Measurements from ENCODE around the gene OR6Q1. TPM values are rescaled to one million over a fixed set of nuclear protein-coding genes. Genes with fewer than 3 reads are reported as not detected.
"Not testable (repeated sequence)": the region's sequence is repeated elsewhere in the genome, so short reads cannot be mapped to it uniquely, and the experiment has no call there.

OR6Q1 gene
- polyA plus RNA-seq, 1 donor from 2014 or later = not detected

GRCh38 chr11:58000021-58000420 is 30.7 kb upstream of the OR6Q1 start:
- H3K27ac ChIP-seq (ENCODE audit: low read length); H3K4me3 ChIP-seq (ENCODE audit: low read length); H3K27me3 ChIP-seq (ENCODE audit: insufficient read depth, low read depth, low read length); H4K20me1 ChIP-seq (ENCODE audit: insufficient read depth); H3F3A ChIP-seq (ENCODE audit: insufficient read depth, low read length, poor library complexity, severe bottlenecking); H3K9ac ChIP-seq (ENCODE audit: low read length); H2AFZ ChIP-seq (ENCODE audit: low read depth, low read length); H3K79me2 ChIP-seq (replicated peaks; ENCODE audit: insufficient read depth, low read length); H3K9me2 ChIP-seq (ENCODE audit: insufficient read depth, low read length); H3K4me2 ChIP-seq (ENCODE audit: low read length); H3K9me3 ChIP-seq (ENCODE audit: low read length); H3K36me3 ChIP-seq (ENCODE audit: insufficient read depth, low read length): not testable (repeated sequence)

DNA sequence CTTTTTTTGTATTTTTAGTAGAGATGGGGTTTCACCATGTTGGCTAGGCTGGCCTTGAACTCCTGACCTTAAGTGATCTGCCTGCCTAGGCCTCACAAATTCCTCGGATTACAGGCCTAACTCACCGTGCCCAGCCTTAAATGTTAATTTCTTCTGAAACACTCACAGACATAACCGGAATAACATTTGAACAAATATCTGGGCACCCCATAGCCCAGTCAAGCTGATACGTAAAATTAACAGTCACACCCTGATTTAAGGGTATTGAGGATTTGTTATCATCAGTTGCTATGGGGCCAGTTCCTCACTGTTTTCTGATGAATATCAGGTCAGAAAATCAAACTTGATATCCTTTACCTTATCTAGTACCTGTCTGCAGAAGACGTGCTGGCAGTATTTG is 30.1 kb upstream of the OR6Q1 start:
- no peaks in the 10 kb centered on the region for H3K36me3 ChIP-seq (ENCODE audit: insufficient read depth, low read length)
- H2AFZ ChIP-seq (ENCODE audit: low read depth, low read length) = no peak overlapping the region
- H3K9me3 ChIP-seq (ENCODE audit: low read length) = no peaks in the 10 kb centered on the region
- TF ChIP-seq TAF1 (IDR thresholded peaks at IDR 0.05; ENCODE audit: low read depth) (no peak), POLR2AphosphoS5 (IDR thresholded peaks at IDR 0.05) (no peak), SMC3 (conservative IDR thresholded peaks at IDR 0.05; ENCODE audit: poor library complexity) (no peak), EZH2 (IDR thresholded peaks at IDR 0.05; ENCODE audit: borderline replicate concordance, insufficient read depth, low read length, poor library complexity, severe bottlenecking) (no peak), RAD21 (conservative IDR thresholded peaks at IDR 0.05) (no peak), EP300 (conservative IDR thresholded peaks at IDR 0.05; ENCODE audit: poor library complexity, severe bottlenecking) (no peak), CTCF (IDR thresholded peaks at IDR 0.05; ENCODE audit: poor library complexity, severe bottlenecking) (no peak)
- H3K9ac ChIP-seq (ENCODE audit: low read length) = no peak overlapping the region
- H4K20me1 ChIP-seq (ENCODE audit: insufficient read depth) = no peaks in the 10 kb centered on the region
- H3K4me3 ChIP-seq (ENCODE audit: low read length) = no peak overlapping the region
- H3K27ac ChIP-seq (ENCODE audit: low read length) = no peak overlapping the region
- H3K27me3 ChIP-seq (ENCODE audit: insufficient read depth, low read depth, low read length) = no peaks in the 10 kb centered on the region
- H3F3A ChIP-seq (ENCODE audit: insufficient read depth, low read length, poor library complexity, severe bottlenecking) = no peaks in the 10 kb centered on the region
- no peaks in the 10 kb centered on the region for H3K79me2 ChIP-seq (replicated peaks; ENCODE audit: insufficient read depth, low read length)
- H3K4me2 ChIP-seq (ENCODE audit: low read length) = no peak overlapping the region
- H3K9me2 ChIP-seq (ENCODE audit: insufficient read depth, low read length) = no peaks in the 10 kb centered on the region

DNA sequence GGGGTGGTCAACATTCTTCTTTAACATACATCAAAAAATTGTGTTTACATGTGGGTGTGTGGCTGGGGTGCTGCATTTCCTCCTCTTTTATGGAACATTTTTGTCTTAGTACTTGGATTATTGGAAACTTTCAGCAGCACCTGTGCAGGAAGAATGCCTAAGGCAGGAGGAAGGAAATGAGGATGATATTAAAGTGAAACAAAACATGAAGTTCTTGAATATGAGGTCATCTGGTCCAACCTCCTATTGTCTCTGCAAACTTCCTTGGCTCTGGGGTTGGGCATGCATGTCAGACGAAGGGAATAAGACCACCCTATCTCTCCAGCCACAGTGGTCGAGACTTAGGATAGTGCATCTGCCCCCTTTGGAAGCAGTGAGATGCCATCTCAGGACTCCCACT is 27.7 kb upstream of the OR6Q1 start:
- TF ChIP-seq POLR2AphosphoS5 (IDR thresholded peaks at IDR 0.05) = no peak
- no peak for TF ChIP-seq TAF1 (IDR thresholded peaks at IDR 0.05; ENCODE audit: low read depth)
- TF ChIP-seq EZH2 (IDR thresholded peaks at IDR 0.05; ENCODE audit: borderline replicate concordance, insufficient read depth, low read length, poor library complexity, severe bottlenecking) = no peak
- TF ChIP-seq MXI1 (conservative IDR thresholded peaks at IDR 0.05; ENCODE audit: poor library complexity, severe bottlenecking) = no peak
- TF ChIP-seq SMC3 (conservative IDR thresholded peaks at IDR 0.05; ENCODE audit: poor library complexity) = no peak
- TF ChIP-seq, protein P1, sequence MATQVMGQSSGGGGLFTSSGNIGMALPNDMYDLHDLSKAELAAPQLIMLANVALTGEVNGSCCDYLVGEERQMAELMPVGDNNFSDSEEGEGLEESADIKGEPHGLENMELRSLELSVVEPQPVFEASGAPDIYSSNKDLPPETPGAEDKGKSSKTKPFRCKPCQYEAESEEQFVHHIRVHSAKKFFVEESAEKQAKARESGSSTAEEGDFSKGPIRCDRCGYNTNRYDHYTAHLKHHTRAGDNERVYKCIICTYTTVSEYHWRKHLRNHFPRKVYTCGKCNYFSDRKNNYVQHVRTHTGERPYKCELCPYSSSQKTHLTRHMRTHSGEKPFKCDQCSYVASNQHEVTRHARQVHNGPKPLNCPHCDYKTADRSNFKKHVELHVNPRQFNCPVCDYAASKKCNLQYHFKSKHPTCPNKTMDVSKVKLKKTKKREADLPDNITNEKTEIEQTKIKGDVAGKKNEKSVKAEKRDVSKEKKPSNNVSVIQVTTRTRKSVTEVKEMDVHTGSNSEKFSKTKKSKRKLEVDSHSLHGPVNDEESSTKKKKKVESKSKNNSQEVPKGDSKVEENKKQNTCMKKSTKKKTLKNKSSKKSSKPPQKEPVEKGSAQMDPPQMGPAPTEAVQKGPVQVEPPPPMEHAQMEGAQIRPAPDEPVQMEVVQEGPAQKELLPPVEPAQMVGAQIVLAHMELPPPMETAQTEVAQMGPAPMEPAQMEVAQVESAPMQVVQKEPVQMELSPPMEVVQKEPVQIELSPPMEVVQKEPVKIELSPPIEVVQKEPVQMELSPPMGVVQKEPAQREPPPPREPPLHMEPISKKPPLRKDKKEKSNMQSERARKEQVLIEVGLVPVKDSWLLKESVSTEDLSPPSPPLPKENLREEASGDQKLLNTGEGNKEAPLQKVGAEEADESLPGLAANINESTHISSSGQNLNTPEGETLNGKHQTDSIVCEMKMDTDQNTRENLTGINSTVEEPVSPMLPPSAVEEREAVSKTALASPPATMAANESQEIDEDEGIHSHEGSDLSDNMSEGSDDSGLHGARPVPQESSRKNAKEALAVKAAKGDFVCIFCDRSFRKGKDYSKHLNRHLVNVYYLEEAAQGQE (IDR thresholded peaks at IDR 0.05; ENCODE audit: borderline replicate concordance) = no peak
- no peak for TF ChIP-seq EP300 (conservative IDR thresholded peaks at IDR 0.05; ENCODE audit: poor library complexity, severe bottlenecking)
- TF ChIP-seq CTCF (IDR thresholded peaks at IDR 0.05; ENCODE audit: poor library complexity, severe bottlenecking) = no peak
- no peak for TF ChIP-seq RAD21 (conservative IDR thresholded peaks at IDR 0.05)
- H3K9me3 ChIP-seq (ENCODE audit: low read length) = no peaks in the 10 kb centered on the region
- H3K79me2 ChIP-seq (replicated peaks; ENCODE audit: insufficient read depth, low read length) = no peaks in the 10 kb centered on the region
- H3K27ac ChIP-seq (ENCODE audit: low read length) = no peak overlapping the region
- H3K4me3 ChIP-seq (ENCODE audit: low read length) = no peak overlapping the region
- H3K27me3 ChIP-seq (ENCODE audit: insufficient read depth, low read depth, low read length) = no peaks in the 10 kb centered on the region
- H3K4me2 ChIP-seq (ENCODE audit: low read length) = no peak overlapping the region
- no peak overlapping the region for H2AFZ ChIP-seq (ENCODE audit: low read depth, low read length)
- H4K20me1 ChIP-seq (ENCODE audit: insufficient read depth) = no peaks in the 10 kb centered on the region
- no peaks in the 10 kb centered on the region for H3K36me3 ChIP-seq (ENCODE audit: insufficient read depth, low read length)
- H3K9ac ChIP-seq (ENCODE audit: low read length) = no peak overlapping the region
- no peaks in the 10 kb centered on the region for H3F3A ChIP-seq (ENCODE audit: insufficient read depth, low read length, poor library complexity, severe bottlenecking)
- H3K9me2 ChIP-seq (ENCODE audit: insufficient read depth, low read length) = no peaks in the 10 kb centered on the region
